Neural progenitor cell (in vitro differentiated cells): Measurements from ENCODE around the gene LRP1.

Experiments
- CTCF ChIP-seq: fragments of 200-600 bp; sonication (generic); IDR thresholded peaks from 2 replicates; pipeline ENCODE4 v1.5.1; 2017; ENCODE audit warnings: antibody characterized with exemption, mild to moderate bottlenecking
- EZH2 ChIP-seq: fragments of 200-600 bp; sonication (generic); IDR thresholded peaks from 2 replicates; pipeline ENCODE4 v1.6.1; 2017; ENCODE audit warnings: antibody characterized with exemption, mild to moderate bottlenecking, moderate library complexity
- EZH2phosphoT487 ChIP-seq: fragments of 200-600 bp; sonication (generic); IDR thresholded peaks from 2 replicates; pipeline ENCODE4 v1.6.1; 2017; ENCODE audit warnings: antibody characterized with exemption

- TF ChIP-seq CTCF, result no peak
- TF ChIP-seq EZH2phosphoT487, result no peak
- TF ChIP-seq EZH2, result no peak
Measured at GRCh38 chr12:57207731-57208630, 79.7 kb downstream of the LRP1 start.
